Neutrophil (primary cell): ENCODE data around the gene PPM1D.
"Not testable (repeated sequence)": the region's sequence is repeated elsewhere in the genome, so short reads cannot be mapped to it uniquely, and the experiment has no call there.

Source experiments
- H3K27ac ChIP-seq: fragments of 200-600 bp; sonication (generic); 2 replicates; pipeline ENCODE4 v1.5.1; 2016; ENCODE audit warnings: mild to moderate bottlenecking, moderate library complexity
- H3K27me3 ChIP-seq: fragments of 200-600 bp; sonication (generic); 2 replicates; pipeline ENCODE4 v1.6.0; 2016; ENCODE audit warnings: mild to moderate bottlenecking
- H3K36me3 ChIP-seq: fragments of 200-600 bp; sonication (generic); 2 replicates; pipeline ENCODE4 v1.5.1; 2017
- H3K4me1 ChIP-seq, 2 experiments: fragments of 200-600 bp in 1 of 2; sonication (generic) in 1 of 2; 1 replicate in 1 of 2; 2 replicates in 1 of 2; pipeline versions ENCODE4 v1.5.1 to v1.6.1; 2013 to 2016; ENCODE audit warnings: low read depth in 1 of 2, low read length in 1 of 2, mild to moderate bottlenecking in 1 of 2, moderate library complexity in 1 of 2; ENCODE audit not compliant: control insufficient read depth in 1 of 2, insufficient read depth in 1 of 2
- H3K4me3 ChIP-seq, 2 experiments: fragments of 200-600 bp in 1 of 2; sonication (generic) in 1 of 2; 1 replicate in 1 of 2; 2 replicates in 1 of 2; pipeline ENCODE4 v1.5.1; 2013 to 2016; ENCODE audit warnings: low read depth in 1 of 2, low read length in 1 of 2, mild to moderate bottlenecking in 1 of 2, moderate library complexity in 1 of 2
- H3K9me3 ChIP-seq: fragments of 200-600 bp; sonication (generic); 2 replicates; pipeline ENCODE4 v1.5.1; 2016
- CTCF ChIP-seq: fragments of 200-600 bp; sonication (generic); IDR thresholded peaks from 2 replicates; pipeline ENCODE4 v1.5.1; 2016; ENCODE audit warnings: antibody characterized with exemption

The PPM1D gene

GRCh38 chr17:60601447-60602384, 1.7 kb downstream of the PPM1D start:
- H3K36me3 ChIP-seq = no peaks in the 10 kb centered on the region
- TF ChIP-seq CTCF = no peak
- peak overlapping the region; percentile 97 for H3K27ac ChIP-seq
- H3K9me3 ChIP-seq = no peaks in the 10 kb centered on the region
- H3K4me1 ChIP-seq = peaks cover 48 to 51% of the 10 kb centered on the region in 2 experiments
- H3K4me3 ChIP-seq = peak overlapping the region; percentile 86 to 92
- H3K27me3 ChIP-seq = no peaks in the 10 kb centered on the region

GRCh38 chr17:60602385-60602742, 2.4 kb downstream of the PPM1D start:
- Histone ChIP-seq H3K27me3 (no peaks in the 10 kb centered on the region), H3K36me3 (no peaks in the 10 kb centered on the region), H3K4me3 (peak overlapping the region; percentile 86 to 92), H3K27ac (no peak overlapping the region), H3K4me1 (peaks cover 48 to 50% of the 10 kb centered on the region in 2 experiments), H3K9me3 (no peaks in the 10 kb centered on the region)
- TF ChIP-seq CTCF = no peak

- no peaks in the 10 kb centered on the region for H3K27me3 ChIP-seq
- no peak for TF ChIP-seq CTCF
- H3K4me1 ChIP-seq = peaks cover 43 to 45% of the 10 kb centered on the region in 2 experiments
- H3K36me3 ChIP-seq = no peaks in the 10 kb centered on the region
- no peak overlapping the region for H3K27ac ChIP-seq
- H3K4me3 ChIP-seq = peak overlapping the region; percentile 86 to 92
- H3K9me3 ChIP-seq = no peaks in the 10 kb centered on the region
Measured at GRCh38 chr17:60602871-60603270, 2.9 kb downstream of the PPM1D start.

GRCh38 chr17:60603477-60603876, 3.5 kb downstream of the PPM1D start:
- H3K4me3 ChIP-seq, H3K36me3 ChIP-seq, H3K27ac ChIP-seq, H3K9me3 ChIP-seq, H3K27me3 ChIP-seq: not testable (repeated sequence)
- peaks cover 37 to 39% of the 10 kb centered on the region in 2 experiments for H3K4me1 ChIP-seq

GRCh38 chr17:60604686-60605334, 4.8 kb downstream of the PPM1D start:
- Histone ChIP-seq H3K9me3 (no peaks in the 10 kb centered on the region), H3K27ac (no peak overlapping the region), H3K4me1 (peaks cover 24 to 26% of the 10 kb centered on the region in 2 experiments), H3K27me3 (no peaks in the 10 kb centered on the region), H3K36me3 (no peaks in the 10 kb centered on the region), H3K4me3 (no peak overlapping the region)
- no peak for TF ChIP-seq CTCF

- H3K4me3 ChIP-seq = no peak overlapping the region
Measured at GRCh38 chr17:60606036-60606435, 6.0 kb downstream of the PPM1D start.

More at GRCh38 chr17:60606036-60606435, 6.0 kb downstream of the PPM1D start:
- H3K9me3 ChIP-seq = no peaks in the 10 kb centered on the region
- TF ChIP-seq CTCF = no peak
- peaks cover 21 to 26% of the 10 kb centered on the region in 2 experiments for H3K4me1 ChIP-seq
- H3K27ac ChIP-seq = no peak overlapping the region
- no peaks in the 10 kb centered on the region for H3K27me3 ChIP-seq
- no peaks in the 10 kb centered on the region for H3K36me3 ChIP-seq
